Tibial nerve (tissue), 4 donors: Measurements from ENCODE around the gene NOTCH4. TPM values are rescaled to one million over a fixed set of nuclear protein-coding genes. Genes with fewer than 3 reads are reported as not detected.

Source experiments
- DNase-seq, 2 donors: peaks; one replicate each; pipeline ENCODE4 v3.0.0-alpha.2; 2019; ENCODE audit warnings: low spot score in 2 of 2
- H3K27ac ChIP-seq, 4 donors: fragments of 200-600 bp; sonication (generic) in 3 of 4; one replicate each; pipeline ENCODE4 v1.5.1; 2017 to 2019; ENCODE audit warnings: mild to moderate bottlenecking in 1 of 4
- H3K27me3 ChIP-seq, 2 donors: fragments of 200-600 bp; sonication (generic) in 1 of 2; one replicate each; pipeline versions ENCODE4 v1.5.1 to v1.6.0; 2017 to 2019
- H3K36me3 ChIP-seq, 3 donors: fragments of 200-600 bp; sonication (generic); one replicate each; pipeline ENCODE4 v1.5.1; 2018 to 2019
- H3K4me1 ChIP-seq, 4 donors: fragments of 200-600 bp; sonication (generic) in 3 of 4; one replicate each; pipeline ENCODE4 v1.5.1; 2017 to 2019
- H3K4me3 ChIP-seq, 4 donors: fragments of 200-600 bp; sonication (generic) in 3 of 4; one replicate each; pipeline ENCODE4 v1.5.1; 2017 to 2019; ENCODE audit warnings: mild to moderate bottlenecking in 1 of 4, moderate library complexity in 1 of 4
- H3K9me3 ChIP-seq, 4 donors: fragments of 200-600 bp; sonication (generic) in 3 of 4; one replicate each; pipeline ENCODE4 v1.5.1; 2017 to 2019
- CTCF ChIP-seq, 5 experiments: fragments of 200-600 bp in 3 of 5; fragments of 450-650 bp in 2 of 5; sonication (generic) in 3 of 5; IDR thresholded peaks; one replicate each; pipeline ENCODE4 v1.5.1; 2016 to 2019; ENCODE audit warnings: antibody characterized with exemption in 5 of 5, mild to moderate bottlenecking in 3 of 5, moderate library complexity in 2 of 5
- EP300 ChIP-seq, 2 donors: sonication (generic); formaldehyde crosslinking; IDR thresholded peaks; one replicate each; pipeline ENCODE4 v1.6.1; 2017; ENCODE audit warnings: antibody characterized with exemption in 2 of 2, mild to moderate bottlenecking in 1 of 2
- POLR2A ChIP-seq, 2 donors: fragments of 450-650 bp; IDR thresholded peaks; one replicate each; pipeline ENCODE4 v1.6.1; 2017; ENCODE audit warnings: antibody characterized with exemption in 2 of 2, mild to moderate bottlenecking in 2 of 2, moderate library complexity in 2 of 2
- WGBS, 2 donors: methylation state at CpG; one replicate each; pipeline ENCODE4 v1.1.5; 2018; 5-methylcytosine and 5-hydroxymethylcytosine counted together
- total RNA-seq, 4 donors: library from RNA; depleted of rRNA; stranded (reverse); fragments of >200 nt; gene quantifications; one replicate each; pipeline ENCODE4 v1.1.0, GENCODE V29; 2016

NOTCH4 gene
- total RNA-seq, 4 donors from 2014 or later, result 22.4 to 50.2 (median 31.9) TPM

GRCh38 chr6:32182555-32182981, 41.3 kb downstream of the NOTCH4 start:
- Histone ChIP-seq H3K4me3 (no peak overlapping the region), H3K36me3 (peaks cover 0 to 62% (median 22%) of the 10 kb centered on the region in 3 donors), H3K27me3 (no peaks in the 10 kb centered on the region), H3K4me1 (peaks cover 0 to 78% (median 22%) of the 10 kb centered on the region in 4 donors), H3K9me3 (no peaks in the 10 kb centered on the region), H3K27ac (peak overlapping the region in 3 of 4 donors; percentile 40 to 100 (median 97))
- 65 to 74% methylated on average over 9 to 10 of the region's 10 CpGs for WGBS, 2 donors
- DNase-seq, result no peak
- TF ChIP-seq CTCF (IDR thresholded peaks at IDR 0.05) (no peak), POLR2A (IDR thresholded peaks at IDR 0.05) (no peak), EP300 (IDR thresholded peaks at IDR 0.05) (no peak)

- no peaks in the 10 kb centered on the region for H3K27me3 ChIP-seq
- no peak for DNase-seq
- no peaks in the 10 kb centered on the region for H3K9me3 ChIP-seq
- peaks cover 0 to 56% (median 19%) of the 10 kb centered on the region in 3 donors for H3K36me3 ChIP-seq
- H3K4me3 ChIP-seq, result no peak overlapping the region
- TF ChIP-seq EP300 (IDR thresholded peaks at IDR 0.05) (no peak), CTCF (IDR thresholded peaks at IDR 0.05) (no peak), POLR2A (IDR thresholded peaks at IDR 0.05) (no peak)
- WGBS, 2 donors, result 72 to 85% methylated on average over 10 of the region's 10 CpGs
- peaks cover 0 to 75% (median 17%) of the 10 kb centered on the region in 4 donors for H3K4me1 ChIP-seq
- H3K27ac ChIP-seq, result peak overlapping the region in 2 of 4 donors; percentile 97 to 100
Measured at GRCh38 chr6:32181915-32182529, 41.8 kb downstream of the NOTCH4 start.

- TF ChIP-seq EP300 (IDR thresholded peaks at IDR 0.05) (no peak), CTCF (IDR thresholded peaks at IDR 0.05) (no peak), POLR2A (IDR thresholded peaks at IDR 0.05) (no peak)
- peaks cover 0 to 48% (median 16%) of the 10 kb centered on the region in 3 donors for H3K36me3 ChIP-seq
- 80% methylated on average over 15 of the region's 15 CpGs for WGBS, 2 donors
- H3K4me1 ChIP-seq, result peaks cover 0 to 75% (median 19%) of the 10 kb centered on the region in 4 donors
- no peaks in the 10 kb centered on the region for H3K27me3 ChIP-seq
- no peaks in the 10 kb centered on the region for H3K9me3 ChIP-seq
- no peak overlapping the region for H3K4me3 ChIP-seq
- peak overlapping the region in 2 of 4 donors; percentile 97 to 100 for H3K27ac ChIP-seq
- DNase-seq, result no peak
Measured at GRCh38 chr6:32181148-32181702, 42.6 kb downstream of the NOTCH4 start.

- Histone ChIP-seq H3K27me3 (no peaks in the 10 kb centered on the region), H3K27ac (peak overlapping the region in 2 of 4 donors; percentile 98 to 100), H3K4me1 (peaks cover 0 to 72% (median 26%) of the 10 kb centered on the region in 4 donors), H3K9me3 (no peaks in the 10 kb centered on the region), H3K36me3 (peaks cover 0 to 48% (median 16%) of the 10 kb centered on the region in 3 donors), H3K4me3 (peak overlapping the region in 1 of 4 donors; percentile 88)
- no peak for DNase-seq
- no peak for TF ChIP-seq CTCF (IDR thresholded peaks at IDR 0.05)
- TF ChIP-seq POLR2A (IDR thresholded peaks at IDR 0.05), result no peak
- TF ChIP-seq EP300 (IDR thresholded peaks at IDR 0.05), result no peak
- WGBS, 2 donors, result 55 to 67% methylated on average over 10 of the region's 10 CpGs
Measured at GRCh38 chr6:32179766-32180405, 44.0 kb downstream of the NOTCH4 start.
